CD14-positive monocyte (primary cell): Measurements from ENCODE around the gene FOXC1. TPM values are rescaled to one million over a fixed set of nuclear protein-coding genes. Genes with fewer than 3 reads are reported as not detected.

Experiments used
- DNase-seq, 3 donors: peaks; one replicate each; pipeline ENCODE4 v3.0.0-alpha.2; 2011 to 2022
- H2AFZ ChIP-seq: 2 replicates; pipeline ENCODE4 v1.6.0; 2012; ENCODE audit warnings: mild to moderate bottlenecking, low read depth, low read length, inconsistent platforms; ENCODE audit not compliant: insufficient read depth, poor library complexity, severe bottlenecking
- H3K27ac ChIP-seq, 2 donors: 1 replicate in 1 of 2; 2 replicates in 1 of 2; pipeline ENCODE4 v1.5.1; 2012 to 2013; ENCODE audit warnings: low read length in 2 of 2, control low read depth in 1 of 2, inconsistent platforms in 1 of 2, low read depth in 1 of 2, mild to moderate bottlenecking in 1 of 2
- H3K27me3 ChIP-seq, 2 donors: one replicate each; pipeline versions ENCODE4 v1.6.0 to v1.6.1; 2011 to 2013; ENCODE audit warnings: low read length in 2 of 2; ENCODE audit not compliant: control insufficient read depth in 2 of 2, insufficient read depth in 2 of 2
- H3K36me3 ChIP-seq, 2 donors: replicated peaks in 1 of 2; 1 replicate in 1 of 2; 2 replicates in 1 of 2; pipeline versions ENCODE4 v1.5.1 to v1.6.1; 2012 to 2013; ENCODE audit warnings: low read length in 2 of 2, control low read depth in 1 of 2, inconsistent platforms in 1 of 2, mild to moderate bottlenecking in 1 of 2; ENCODE audit not compliant: insufficient read depth in 2 of 2, control insufficient read depth in 1 of 2
- H3K4me1 ChIP-seq, 2 donors: 1 replicate in 1 of 2; 2 replicates in 1 of 2; pipeline versions ENCODE4 v1.5.1 to v1.6.1; 2012 to 2013; ENCODE audit warnings: low read length in 2 of 2, control low read depth in 1 of 2, inconsistent platforms in 1 of 2, mild to moderate bottlenecking in 1 of 2, moderate library complexity in 1 of 2; ENCODE audit not compliant: insufficient read depth in 2 of 2, control insufficient read depth in 1 of 2
- H3K4me2 ChIP-seq: replicated peaks from 2 replicates; pipeline ENCODE3; 2012; ENCODE audit warnings: low read length, moderate library complexity, mild to moderate bottlenecking; ENCODE audit not compliant: poor library complexity, severe bottlenecking; ENCODE audit errors: extremely low read depth
- H3K4me3 ChIP-seq, 3 experiments: fragments of 200-600 bp in 1 of 3; sonication (generic) in 1 of 3; replicated peaks in 1 of 3; 1 replicate in 2 of 3; 2 replicates in 1 of 3; pipeline ENCODE4 v1.5.1; 2011 to 2013; ENCODE audit warnings: low read length in 3 of 3, mild to moderate bottlenecking in 3 of 3, control low read depth in 2 of 3, low read depth in 2 of 3, inconsistent platforms in 1 of 3, moderate library complexity in 1 of 3
- H3K79me2 ChIP-seq: 2 replicates; pipeline ENCODE4 v1.6.0; 2012; ENCODE audit warnings: mild to moderate bottlenecking, control low read depth, inconsistent platforms, low read length, moderate library complexity; ENCODE audit not compliant: insufficient read depth
- H3K9ac ChIP-seq: 2 replicates; pipeline ENCODE4 v1.6.0; 2017; ENCODE audit warnings: low read length, mild to moderate bottlenecking; ENCODE audit not compliant: insufficient read depth, poor library complexity, severe bottlenecking
- H3K9me3 ChIP-seq, 2 donors: replicated peaks in 1 of 2; 1 replicate in 1 of 2; 2 replicates in 1 of 2; pipeline versions ENCODE4 v1.5.1 to v1.6.1; 2012 to 2013; ENCODE audit warnings: low read length in 2 of 2, control low read depth in 1 of 2; ENCODE audit not compliant: control insufficient read depth in 1 of 2, insufficient read depth in 1 of 2
- H4K20me1 ChIP-seq: 2 replicates; pipeline ENCODE4 v1.6.0; 2012; ENCODE audit warnings: mild to moderate bottlenecking, low read length, control low read depth, moderate library complexity; ENCODE audit not compliant: insufficient read depth
- H3K27ac Mint-ChIP-seq, 7 donors: one replicate each; pipeline ENCODE4 v1.8.0; 2020; ENCODE audit warnings: mild to moderate bottlenecking in 7 of 7, mixed read lengths in 7 of 7, moderate library complexity in 6 of 7, inconsistent platforms in 2 of 7
- H3K27me3 Mint-ChIP-seq, 3 donors: one replicate each; pipeline ENCODE4 v1.8.0; 2021 to 2022; ENCODE audit warnings: low read depth in 3 of 3, mild to moderate bottlenecking in 3 of 3, mixed read lengths in 3 of 3, moderate library complexity in 3 of 3, inconsistent platforms in 1 of 3
- H3K36me3 Mint-ChIP-seq, 2 donors: one replicate each; pipeline ENCODE4 v1.8.0; 2020; ENCODE audit warnings: mixed read lengths in 2 of 2, inconsistent platforms in 1 of 2, mild to moderate bottlenecking in 1 of 2
- H3K4me1 Mint-ChIP-seq: one replicate; pipeline ENCODE4 v1.8.0; 2020; ENCODE audit warnings: mild to moderate bottlenecking, mixed read lengths
- H3K4me3 Mint-ChIP-seq, 2 donors: one replicate each; pipeline ENCODE4 v1.8.0; 2020; ENCODE audit warnings: mild to moderate bottlenecking in 2 of 2, mixed read lengths in 2 of 2, moderate library complexity in 1 of 2
- H3K9me3 Mint-ChIP-seq, 7 donors: one replicate each; pipeline ENCODE4 v1.8.0; 2020 to 2022; ENCODE audit warnings: mixed read lengths in 7 of 7, mild to moderate bottlenecking in 6 of 7, moderate library complexity in 6 of 7, inconsistent platforms in 2 of 7
- WGBS: methylation state at CpG from one replicate; pipeline ENCODE4 v1.1.5; 2013; ENCODE audit warnings: missing lambda C conversion rate; ENCODE audit not compliant: insufficient coverage; 5-methylcytosine and 5-hydroxymethylcytosine counted together
- intact Hi-C, 2 donors: fragments of 100-400 bp; cut with micrococcal nuclease; formaldehyde crosslinking; loops; one replicate each; pipeline versions ENCODE4 v1.15.0 to v1.15.1; 2023
- polyA plus RNA-seq, 3 donors: library from polyadenylated mRNA; depleted of rRNA in 1 of 3; unstranded in 2 of 3; stranded (reverse) in 1 of 3; fragments of 300-500 nt in 2 of 3; fragments of >200 nt in 1 of 3; fragmentation: Illumina TruSeq in 2 of 3; gene quantifications; 1 replicate in 2 of 3; 2 replicates in 1 of 3; pipeline ENCODE4 v1.2.3, GENCODE V29; 2012 to 2021
- TF ChIP-seq, protein P1 (sequence below): fragments of 200-600 bp; IDR thresholded peaks from one replicate; pipeline ENCODE4 v1.8.0; 2022; ENCODE audit warnings: antibody characterized with exemption, mild to moderate bottlenecking

The FOXC1 gene
- polyA plus RNA-seq, 3 donors: 0.36 TPM; not detected in 2

DNA sequence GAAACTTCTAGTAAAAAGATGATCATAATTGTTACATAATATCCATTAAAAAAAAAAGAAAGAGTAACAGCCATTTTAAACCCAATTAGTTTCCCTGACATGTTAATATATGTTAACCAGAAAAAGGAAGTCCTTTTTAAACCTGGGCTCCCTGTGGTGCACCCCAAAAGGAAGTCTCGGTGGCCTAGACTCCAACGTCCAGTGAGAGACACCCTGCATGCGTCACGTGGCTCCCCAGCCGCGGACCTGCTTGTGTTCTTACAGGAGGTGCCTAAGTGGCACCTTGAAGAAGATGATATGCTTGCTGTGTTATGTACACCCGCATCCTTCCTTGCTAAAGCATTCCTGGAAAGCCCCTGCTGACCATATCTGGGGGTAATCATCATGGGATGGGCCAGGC is 50.1 kb downstream of the FOXC1 start:
- H3K4me3 Mint-ChIP-seq: no peak overlapping the region
- Histone ChIP-seq H3K27me3 (peaks cover 0 to 16% of the 10 kb centered on the region in 2 donors), H2AFZ (no peak overlapping the region), H3K4me1 (peaks cover 7 to 12% of the 10 kb centered on the region in 2 donors), H3K9me3 (no peaks in the 10 kb centered on the region), H3K4me2 (no peak overlapping the region), H3K4me3 (no peak overlapping the region), H3K9ac (no peak overlapping the region), H3K79me2 (no peaks in the 10 kb centered on the region), H3K36me3 (no peaks in the 10 kb centered on the region), H4K20me1 (no peaks in the 10 kb centered on the region), H3K27ac (no peak overlapping the region)
- H3K27me3 Mint-ChIP-seq: peaks cover 14 to 28% (median 21%) of the 10 kb centered on the region in 3 donors
- 40% methylated on average over 7 of the region's 7 CpGs for WGBS
- intact Hi-C loops: no loop called here
- peaks cover 0 to 3% (median 0%) of the 10 kb centered on the region in 7 donors for H3K9me3 Mint-ChIP-seq
- peaks cover 9% of the 10 kb centered on the region for H3K4me1 Mint-ChIP-seq
- TF ChIP-seq, protein P1, sequence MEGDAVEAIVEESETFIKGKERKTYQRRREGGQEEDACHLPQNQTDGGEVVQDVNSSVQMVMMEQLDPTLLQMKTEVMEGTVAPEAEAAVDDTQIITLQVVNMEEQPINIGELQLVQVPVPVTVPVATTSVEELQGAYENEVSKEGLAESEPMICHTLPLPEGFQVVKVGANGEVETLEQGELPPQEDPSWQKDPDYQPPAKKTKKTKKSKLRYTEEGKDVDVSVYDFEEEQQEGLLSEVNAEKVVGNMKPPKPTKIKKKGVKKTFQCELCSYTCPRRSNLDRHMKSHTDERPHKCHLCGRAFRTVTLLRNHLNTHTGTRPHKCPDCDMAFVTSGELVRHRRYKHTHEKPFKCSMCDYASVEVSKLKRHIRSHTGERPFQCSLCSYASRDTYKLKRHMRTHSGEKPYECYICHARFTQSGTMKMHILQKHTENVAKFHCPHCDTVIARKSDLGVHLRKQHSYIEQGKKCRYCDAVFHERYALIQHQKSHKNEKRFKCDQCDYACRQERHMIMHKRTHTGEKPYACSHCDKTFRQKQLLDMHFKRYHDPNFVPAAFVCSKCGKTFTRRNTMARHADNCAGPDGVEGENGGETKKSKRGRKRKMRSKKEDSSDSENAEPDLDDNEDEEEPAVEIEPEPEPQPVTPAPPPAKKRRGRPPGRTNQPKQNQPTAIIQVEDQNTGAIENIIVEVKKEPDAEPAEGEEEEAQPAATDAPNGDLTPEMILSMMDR: no peak
- H3K27ac Mint-ChIP-seq: no peak overlapping the region
- H3K36me3 Mint-ChIP-seq: peaks cover 3 to 17% of the 10 kb centered on the region in 2 donors
- peak in 2 of 3 donors; percentile 11 to 25 for DNase-seq

DNA sequence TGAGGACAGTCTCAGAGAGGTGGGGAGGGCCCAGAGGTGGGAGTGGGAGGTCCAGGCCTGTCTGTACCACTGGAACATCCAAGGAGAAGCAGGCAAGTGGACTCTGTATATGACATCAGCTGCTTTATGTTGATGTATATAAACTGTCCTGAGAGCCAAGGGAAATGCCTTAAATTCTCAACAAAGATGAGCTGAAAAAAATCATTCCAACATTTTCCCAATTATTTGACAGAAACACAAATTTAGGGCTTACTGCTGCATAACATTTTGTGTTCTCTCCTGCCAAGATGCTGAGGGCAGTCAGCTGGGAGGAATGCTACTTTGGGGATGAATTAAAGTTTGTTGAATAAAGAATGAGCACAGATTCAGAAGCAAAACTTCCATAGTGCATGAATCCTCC is 52.8 kb downstream of the FOXC1 start:
- Mint-ChIP-seq H3K27ac (no peak overlapping the region), H3K9me3 (peaks cover 0 to 3% (median 0%) of the 10 kb centered on the region in 7 donors), H3K4me1 (peaks cover 20% of the 10 kb centered on the region), H3K36me3 (peaks cover 3 to 24% of the 10 kb centered on the region in 2 donors), H3K4me3 (peak overlapping the region in 1 of 2 donors; percentile 3), H3K27me3 (peaks cover 17 to 34% (median 19%) of the 10 kb centered on the region in 3 donors)
- intact Hi-C loops: no loop called here
- H3K4me3 ChIP-seq: no peak overlapping the region
- H3K27me3 ChIP-seq: peaks cover 0 to 21% of the 10 kb centered on the region in 2 donors
- no peak overlapping the region for H3K9ac ChIP-seq
- no peaks in the 10 kb centered on the region for H3K9me3 ChIP-seq
- TF ChIP-seq, protein P1: no peak
- H2AFZ ChIP-seq: no peak overlapping the region
- H3K4me2 ChIP-seq: no peak overlapping the region
- no peaks in the 10 kb centered on the region for H3K36me3 ChIP-seq
- H3K4me1 ChIP-seq: peaks cover 17 to 24% of the 10 kb centered on the region in 2 donors
- no peak overlapping the region for H3K27ac ChIP-seq
- no peak for DNase-seq
- H3K79me2 ChIP-seq: no peaks in the 10 kb centered on the region
- no peaks in the 10 kb centered on the region for H4K20me1 ChIP-seq

Other genes starting within 250 kb of the FOXC1 start
- gene FOXF2, start 220.3 kb upstream of the FOXC1 start, polyA plus RNA-seq: under 1 TPM in 1 of 3 donors, not detected in 2; 0.03 TPM